GM18519 (cell line): ENCODE measurements around the gene PEF1.

Experiments used
- ATAC-seq: cut with Tn5 transposase; IDR thresholded peaks from one replicate; pipeline ENCODE4 v1.9.1; 2021; ENCODE audit warnings: mild to moderate bottlenecking, moderate library complexity; ENCODE audit not compliant: unreplicated experiment, low FRiP score

Gene PEF1

GRCh38 chr1:31672986-31673385 lies 28.3 kb upstream of the PEF1 start:
- ATAC-seq = no peak

GRCh38 chr1:31671561-31672201 lies 27.0 kb upstream of the PEF1 start:
- no peak for ATAC-seq

GRCh38 chr1:31671147-31671546 lies 26.5 kb upstream of the PEF1 start:
- ATAC-seq = no peak

GRCh38 chr1:31670593-31670964 lies 25.9 kb upstream of the PEF1 start:
- no peak for ATAC-seq

- ATAC-seq = no peak
Observed at GRCh38 chr1:31669786-31670592, 25.3 kb upstream of the PEF1 start.

GRCh38 chr1:31669433-31669785 lies 24.7 kb upstream of the PEF1 start:
- no peak for ATAC-seq

GRCh38 chr1:31668303-31668883 lies 23.7 kb upstream of the PEF1 start:
- no peak for ATAC-seq

GRCh38 chr1:31667065-31667785 lies 22.5 kb upstream of the PEF1 start:
- ATAC-seq = no peak

- ATAC-seq = no peak
Observed at GRCh38 chr1:31666263-31666963, 21.7 kb upstream of the PEF1 start.

GRCh38 chr1:31665234-31665878 lies 20.7 kb upstream of the PEF1 start:
- ATAC-seq = no peak

GRCh38 chr1:31664528-31664927 lies 19.9 kb upstream of the PEF1 start:
- no peak for ATAC-seq

- ATAC-seq = no peak
Observed at GRCh38 chr1:31663622-31664452, 19.2 kb upstream of the PEF1 start.

GRCh38 chr1:31662463-31662862 lies 17.8 kb upstream of the PEF1 start:
- ATAC-seq = no peak

- ATAC-seq = no peak
Observed at GRCh38 chr1:31661856-31662255, 17.2 kb upstream of the PEF1 start.

- no peak for ATAC-seq
Observed at GRCh38 chr1:31660871-31661455, 16.3 kb upstream of the PEF1 start.

- no peak for ATAC-seq
Observed at GRCh38 chr1:31659889-31660288, 15.2 kb upstream of the PEF1 start.

- ATAC-seq = no peak
Observed at GRCh38 chr1:31658721-31659120, 14.0 kb upstream of the PEF1 start.

GRCh38 chr1:31657972-31658510 lies 13.4 kb upstream of the PEF1 start:
- no peak for ATAC-seq
